H1 (cell line): ENCODE data around the gene ACYP2. TPM values are rescaled to one million over a fixed set of nuclear protein-coding genes. Genes with fewer than 3 reads are reported as not detected.

Source experiments
- CTCF ChIA-PET: fragments of 300-600 bp; sonication (Branson Sonifier 250); formaldehyde crosslinking; loops from one replicate; lab custom pipeline; 2021; ENCODE audit not compliant: partially characterized antibody; lab: Charles Lee
- POLR2A ChIA-PET: fragments of 300-600 bp; sonication (Branson Sonifier 250); formaldehyde crosslinking; loops from one replicate; lab custom pipeline; 2021; ENCODE audit warnings: inconsistent platforms; ENCODE audit not compliant: partially characterized antibody; lab: Charles Lee
- DNase-seq, 2 experiments: peaks; one replicate each; pipeline versions ENCODE4 v3.0.0 to v3.0.0-alpha.2; 2010 to 2022; ENCODE audit warnings: low spot score in 2 of 2, low read depth in 1 of 2, mixed read lengths in 1 of 2
- FAIRE-seq: peaks from 2 replicates; lab custom pipeline; 2011; peaks lifted over from hg19 to GRCh38; lab: Jason Lieb, UNC
- H2AFZ ChIP-seq: 2 replicates; pipeline ENCODE4 v1.8.1; 2012; ENCODE audit warnings: low read length, inconsistent platforms
- H2AK5ac ChIP-seq: 2 replicates; pipeline ENCODE4 v1.6.1; 2013; ENCODE audit warnings: low read depth, low read length
- H2BK120ac ChIP-seq: replicated peaks from 2 replicates; pipeline ENCODE3; 2013; ENCODE audit warnings: low read depth, low read length, inconsistent platforms
- H2BK12ac ChIP-seq: 2 replicates; pipeline ENCODE4 v1.6.1; 2013; ENCODE audit warnings: low read depth, low read length
- H2BK15ac ChIP-seq: 2 replicates; pipeline ENCODE4 v1.6.1; 2013; ENCODE audit warnings: low read length
- H2BK20ac ChIP-seq: 2 replicates; pipeline ENCODE4 v1.6.1; 2013; ENCODE audit warnings: low read length
- H2BK5ac ChIP-seq: 2 replicates; pipeline ENCODE4 v1.6.1; 2013; ENCODE audit warnings: low read depth, low read length
- H3K14ac ChIP-seq: 2 replicates; pipeline ENCODE4 v1.6.1; 2013; ENCODE audit warnings: inconsistent platforms; ENCODE audit not compliant: insufficient read length
- H3K18ac ChIP-seq: 2 replicates; pipeline ENCODE4 v1.6.1; 2013; ENCODE audit warnings: low read length; ENCODE audit errors: extremely low read depth
- H3K23ac ChIP-seq: 2 replicates; pipeline ENCODE4 v1.6.1; 2013; ENCODE audit warnings: inconsistent platforms; ENCODE audit not compliant: insufficient read length
- H3K23me2 ChIP-seq: 2 replicates; pipeline ENCODE4 v1.6.1; 2013; ENCODE audit warnings: low read depth, low read length
- H3K27ac ChIP-seq: 2 replicates; pipeline ENCODE4 v1.6.1; 2011; ENCODE audit warnings: low read depth, low read length, inconsistent platforms
- H3K27me3 ChIP-seq, 4 experiments: replicated peaks in 1 of 4; 1 replicate in 1 of 4; 2 replicates in 3 of 4; pipeline versions ENCODE4 v1.6.1 to v1.8.1; 2011 to 2013; ENCODE audit warnings: low read length in 3 of 4, mild to moderate bottlenecking in 3 of 4, inconsistent platforms in 2 of 4, mixed read lengths in 2 of 4, moderate library complexity in 1 of 4; ENCODE audit not compliant: control insufficient read depth in 3 of 4, insufficient read depth in 3 of 4; ENCODE audit errors: extremely low read depth in 1 of 4
- H3K36me3 ChIP-seq, 4 experiments: 2 replicates each; pipeline versions ENCODE4 v1.6.1 to v1.8.1; 2011 to 2013; ENCODE audit warnings: mild to moderate bottlenecking in 4 of 4, low read length in 3 of 4, moderate library complexity in 2 of 4, control low read depth in 1 of 4, inconsistent platforms in 1 of 4; ENCODE audit not compliant: insufficient read depth in 4 of 4, control insufficient read depth in 2 of 4
- H3K4ac ChIP-seq: replicated peaks from 2 replicates; pipeline ENCODE3; 2013; ENCODE audit warnings: low read length, low read depth, mixed read lengths, inconsistent platforms; ENCODE audit not compliant: insufficient read length
- H3K4me1 ChIP-seq, 4 experiments: replicated peaks in 1 of 4; 1 replicate in 1 of 4; 2 replicates in 3 of 4; pipeline versions ENCODE4 v1.6.1 to v1.8.1; 2011 to 2013; ENCODE audit warnings: low read length in 3 of 4, inconsistent platforms in 2 of 4, mixed read lengths in 1 of 4; ENCODE audit not compliant: insufficient read depth in 4 of 4, control insufficient read depth in 3 of 4
- H3K4me2 ChIP-seq, 2 experiments: 2 replicates each; pipeline versions ENCODE4 v1.6.1 to v1.8.1; 2011 to 2013; ENCODE audit warnings: low read depth in 2 of 2, low read length in 2 of 2, control low read depth in 1 of 2, inconsistent platforms in 1 of 2, mild to moderate bottlenecking in 1 of 2; ENCODE audit not compliant: insufficient read depth in 1 of 2
- H3K4me3 ChIP-seq, 4 experiments: fragments of 200-600, 300-600 bp in 1 of 4; sonication (generic), shearing (Covaris generic), sonication (Bioruptor Twin) in 1 of 4; 2 replicates each; pipeline versions ENCODE4 v1.5.1 to v1.8.1; 2011 to 2016; ENCODE audit warnings: low read length in 4 of 4, low read depth in 3 of 4, control low read depth in 2 of 4, inconsistent platforms in 2 of 4, mild to moderate bottlenecking in 2 of 4, mixed read lengths in 1 of 4, moderate library complexity in 1 of 4; ENCODE audit not compliant: insufficient read depth in 2 of 4; ENCODE audit errors: extremely low read depth in 1 of 4
- H3K56ac ChIP-seq: replicated peaks from 2 replicates; pipeline ENCODE3; 2013; ENCODE audit warnings: low read depth, mild to moderate bottlenecking, mixed read lengths, low read length, inconsistent platforms; ENCODE audit not compliant: insufficient read length
- H3K79me1 ChIP-seq: 2 replicates; pipeline ENCODE4 v1.6.1; 2013; ENCODE audit warnings: low read depth, low read length, control low read depth
- H3K79me2 ChIP-seq, 2 experiments: 2 replicates each; pipeline versions ENCODE4 v1.6.1 to v1.8.1; 2012 to 2013; ENCODE audit warnings: low read length in 2 of 2, mild to moderate bottlenecking in 2 of 2, inconsistent platforms in 1 of 2; ENCODE audit not compliant: insufficient read depth in 2 of 2, control insufficient read depth in 1 of 2
- H3K9ac ChIP-seq, 4 experiments: replicated peaks in 1 of 4; 1 replicate in 1 of 4; 2 replicates in 3 of 4; pipeline versions ENCODE4 v1.6.1 to v1.8.1; 2011 to 2013; ENCODE audit warnings: low read depth in 3 of 4, low read length in 3 of 4, control low read depth in 2 of 4, mild to moderate bottlenecking in 2 of 4, moderate library complexity in 2 of 4, inconsistent platforms in 1 of 4; ENCODE audit errors: extremely low read depth in 1 of 4
- H3K9me3 ChIP-seq, 2 experiments: 2 replicates each; pipeline versions ENCODE4 v1.6.1 to v1.8.1; 2012 to 2013; ENCODE audit warnings: mild to moderate bottlenecking in 2 of 2, moderate library complexity in 2 of 2, control low read depth in 1 of 2, inconsistent platforms in 1 of 2, low read depth in 1 of 2, low read length in 1 of 2, mixed read lengths in 1 of 2; ENCODE audit not compliant: insufficient read depth in 2 of 2
- H4K20me1 ChIP-seq, 2 experiments: replicated peaks in 1 of 2; 2 replicates each; pipeline versions ENCODE3 to v1.8.1; 2011 to 2013; ENCODE audit warnings: inconsistent platforms in 2 of 2, low read length in 2 of 2, mild to moderate bottlenecking in 1 of 2; ENCODE audit not compliant: insufficient read depth in 2 of 2, control insufficient read depth in 1 of 2
- H4K5ac ChIP-seq: 2 replicates; pipeline ENCODE4 v1.6.1; 2013; ENCODE audit warnings: low read length, low read depth, mixed read lengths, inconsistent platforms; ENCODE audit not compliant: insufficient read length
- H4K8ac ChIP-seq: 2 replicates; pipeline ENCODE4 v1.8.0; 2013; ENCODE audit warnings: mild to moderate bottlenecking, moderate library complexity, low read length, inconsistent platforms; ENCODE audit not compliant: insufficient read depth; ENCODE audit errors: extremely low read depth
- H4K91ac ChIP-seq: replicated peaks from 2 replicates; pipeline ENCODE3; 2013; ENCODE audit warnings: low read length, mixed read lengths, inconsistent platforms; ENCODE audit not compliant: insufficient read length
- KDM4A ChIP-seq: IDR thresholded peaks from one replicate; pipeline ENCODE4 v1.7.1; 2012; ENCODE audit warnings: low read depth, mild to moderate bottlenecking, moderate library complexity, low read length, inconsistent platforms; ENCODE audit not compliant: severe bottlenecking
- PHF8 ChIP-seq: fragments of 200-600 bp; sonication (generic); conservative IDR thresholded peaks from 2 replicates; pipeline ENCODE4 v1.7.1; 2012; ENCODE audit warnings: low read depth, mild to moderate bottlenecking, inconsistent platforms, low read length, moderate library complexity
- SUZ12 ChIP-seq: fragments of 200-600 bp; sonication (generic); IDR thresholded peaks from 2 replicates; pipeline ENCODE4 v1.6.1; 2012; ENCODE audit warnings: mild to moderate bottlenecking, inconsistent platforms, low read length, moderate library complexity, mixed read lengths
- TBP ChIP-seq: IDR thresholded peaks from 2 replicates; pipeline ENCODE4 v1.6.1; 2011; ENCODE audit warnings: low read depth, low read length, improper control_type of control experiment
- TEAD4 ChIP-seq: IDR thresholded peaks from 2 replicates; pipeline ENCODE4 v1.6.1; 2012; ENCODE audit warnings: low read depth, low read length, inconsistent platforms, mixed read lengths
- WGBS, 2 experiments: shearing (Covaris generic) in 1 of 2; methylation state at CpG; one replicate each; pipeline versions ENCODE4 v1.1.6 to v1.1.7; 2013 to 2015; ENCODE audit warnings: low lambda C conversion rate in 2 of 2, mixed read lengths in 2 of 2, inconsistent platforms in 1 of 2, low coverage in 1 of 2, missing lambda C conversion rate in 1 of 2; ENCODE audit not compliant: insufficient replicate concordance in 2 of 2, insufficient coverage in 1 of 2, insufficient read length in 1 of 2; ENCODE audit errors: extremely low coverage in 1 of 2, missing lambda C conversion rate in 1 of 2; 5-methylcytosine and 5-hydroxymethylcytosine counted together
- polyA plus RNA-seq, 7 experiments: library from polyadenylated mRNA; depleted of rRNA in 3 of 7; stranded (reverse) in 5 of 7; unstranded in 2 of 7; fragments of >200 nt in 5 of 7; fragments of 200-250 nt in 2 of 7; gene quantifications; 1 replicate in 5 of 7; 2 replicates in 1 of 7; 4 replicates in 1 of 7; pipeline versions ENCODE4 v1.2.1 to v1.2.3, GENCODE V29; 2011 to 2013; ENCODE audit warnings: missing spikeins in 2 of 7, mixed read lengths in 2 of 7
- total RNA-seq: library from RNA; stranded (reverse); fragmentation: NEBNext Ultra II Directional; extraction: Animal tissue kit (Norgen Biotek cat#: 25700); gene quantifications from 2 replicates; pipeline ENCODE4 v1.2.1, GENCODE V29; 2021

ACYP2 gene
- total and polyA plus RNA-seq, 2 of the 8 experiments (the other 6 are each of a cell fraction or from before 2014, with no cell fraction given): 3.4 to 4.4 TPM

GRCh38 chr2:54092940-54093339 lies 22.5 kb upstream of the ACYP2 start:
- peaks cover 0 to 6% of the 10 kb centered on the region in 2 experiments; a peak in 1 of 4 replicates for H3K9me3 ChIP-seq
- H3K36me3 ChIP-seq: no peaks in the 10 kb centered on the region
- H3K27me3 ChIP-seq: no peaks in the 10 kb centered on the region
- no peak overlapping the region for H3K56ac ChIP-seq
- no peak overlapping the region for H4K8ac ChIP-seq
- FAIRE-seq (no peak), DNase-seq (no peak)
- H4K20me1 ChIP-seq: peaks cover 0 to 1% of the 10 kb centered on the region in 2 experiments
- no peak overlapping the region for H3K4me3 ChIP-seq
- 0 out of 4 replicates have a peak overlapping the region, but pooled peaks of 1 of the 2 experiments have one; percentile 5 for H3K4me2 ChIP-seq
- H3K23ac ChIP-seq: no peak overlapping the region
- no peak overlapping the region for H3K27ac ChIP-seq
- no peak overlapping the region for H2AK5ac ChIP-seq
- no peak overlapping the region for H2BK15ac ChIP-seq
- no peaks in the 10 kb centered on the region for H3K23me2 ChIP-seq
- no peak overlapping the region for H2BK12ac ChIP-seq
- H3K9ac ChIP-seq: no peak overlapping the region
- no peak overlapping the region for H2AFZ ChIP-seq
- 70% methylated on average over 4 of the region's 4 CpGs; no CpG with 5 or more reads in 1 of the 2 experiments for WGBS, 2 experiments
- H2BK120ac ChIP-seq: no peak overlapping the region
- H4K91ac ChIP-seq: no peak overlapping the region
- no peak overlapping the region for H3K18ac ChIP-seq
- H2BK20ac ChIP-seq: no peak overlapping the region
- no peak overlapping the region for H3K4ac ChIP-seq
- H3K4me1 ChIP-seq: peaks cover 0 to 9% (median 3%) of the 10 kb centered on the region in 4 experiments; a peak in 4 of 7 replicates
- H3K79me2 ChIP-seq: no peaks in the 10 kb centered on the region
- H3K79me1 ChIP-seq: no peaks in the 10 kb centered on the region
- ChIA-PET CTCF (interaction anchor here (0.6 to 3.3 kb wide), 8 partner anchors 10 to 572 kb away, joined by 3 to 17 read pairs (median 4); no protein-coding TSS in a partner anchor), POLR2A (interaction anchor here (1.3 kb wide), 1 partner anchor 122 kb away, joined by 4 read pairs; the partner anchor contains the start of gene PSME4)
- no peak overlapping the region for H2BK5ac ChIP-seq
- H4K5ac ChIP-seq: no peak overlapping the region
- no peak overlapping the region for H3K14ac ChIP-seq
- no peak for TF ChIP-seq SUZ12
- TF ChIP-seq PHF8: no peak
- TF ChIP-seq KDM4A: no peak
- no peak for TF ChIP-seq TEAD4
- no peak for TF ChIP-seq TBP
